Mesenchymal stem cell (in vitro differentiated cells and primary cell): Measurements from ENCODE around the gene SYT7.
A peak's percentile ranks its signal among the peaks of the same experiment; 100 is the strongest.

Experiments
- DNase-seq: peaks from one replicate; pipeline ENCODE4 v3.0.0-alpha.2; 2013
- H2AFZ ChIP-seq: one replicate; pipeline ENCODE4 v1.6.1; 2013; ENCODE audit warnings: low read depth, mild to moderate bottlenecking, control low read depth, inconsistent platforms, low read length, moderate library complexity
- H2AK5ac ChIP-seq: 2 replicates; pipeline ENCODE4 v1.6.1; 2013; ENCODE audit warnings: low read length, moderate library complexity, mild to moderate bottlenecking, inconsistent platforms; ENCODE audit not compliant: severe bottlenecking
- H2BK120ac ChIP-seq: one replicate; pipeline ENCODE4 v1.6.1; 2013; ENCODE audit warnings: low read depth, mild to moderate bottlenecking, inconsistent platforms, low read length, moderate library complexity
- H2BK12ac ChIP-seq, 2 experiments: one replicate each; pipeline ENCODE4 v1.6.1; 2013; ENCODE audit warnings: inconsistent platforms in 2 of 2, low read length in 2 of 2, mild to moderate bottlenecking in 2 of 2, moderate library complexity in 2 of 2, control low read depth in 1 of 2
- H2BK15ac ChIP-seq: one replicate; pipeline ENCODE4 v1.6.1; 2013; ENCODE audit warnings: mild to moderate bottlenecking, low read depth, inconsistent platforms; ENCODE audit not compliant: poor library complexity, severe bottlenecking
- H2BK5ac ChIP-seq: 2 replicates; pipeline ENCODE4 v1.6.1; 2013; ENCODE audit warnings: low read depth, mild to moderate bottlenecking, low read length, control low read depth, inconsistent platforms; ENCODE audit not compliant: poor library complexity, severe bottlenecking
- H3K14ac ChIP-seq, 2 experiments: one replicate each; pipeline ENCODE4 v1.6.1; 2013; ENCODE audit warnings: inconsistent platforms in 2 of 2, low read length in 2 of 2, control low read depth in 1 of 2, mild to moderate bottlenecking in 1 of 2, moderate library complexity in 1 of 2
- H3K18ac ChIP-seq, 2 experiments: one replicate each; pipeline ENCODE4 v1.6.1; 2013; ENCODE audit warnings: inconsistent platforms in 2 of 2, low read length in 2 of 2, control low read depth in 1 of 2, low read depth in 1 of 2, mild to moderate bottlenecking in 1 of 2
- H3K23ac ChIP-seq, 2 experiments: one replicate each; pipeline ENCODE4 v1.6.1; 2013; ENCODE audit warnings: inconsistent platforms in 2 of 2, low read length in 2 of 2, mild to moderate bottlenecking in 2 of 2, moderate library complexity in 2 of 2, control low read depth in 1 of 2
- H3K27ac ChIP-seq: 2 replicates; pipeline ENCODE4 v1.5.1; 2013; ENCODE audit warnings: mild to moderate bottlenecking, moderate library complexity, low read length, control low read depth, inconsistent platforms; ENCODE audit not compliant: poor library complexity, severe bottlenecking
- H3K27me3 ChIP-seq, 2 experiments: 2 replicates each; pipeline versions ENCODE4 v1.6.1 to v1.7.0; 2013; ENCODE audit warnings: low read length in 2 of 2, mild to moderate bottlenecking in 2 of 2, moderate library complexity in 2 of 2, control low read depth in 1 of 2, inconsistent platforms in 1 of 2; ENCODE audit not compliant: control insufficient read depth in 1 of 2, insufficient read depth in 1 of 2
- H3K36me3 ChIP-seq, 2 experiments: 2 replicates each; pipeline versions ENCODE4 v1.6.1 to v1.7.0; 2013; ENCODE audit warnings: low read length in 2 of 2, control low read depth in 1 of 2, inconsistent platforms in 1 of 2, low read depth in 1 of 2, mild to moderate bottlenecking in 1 of 2; ENCODE audit not compliant: insufficient read depth in 2 of 2, control insufficient read depth in 1 of 2
- H3K4ac ChIP-seq, 2 experiments: one replicate each; pipeline ENCODE4 v1.6.1; 2013; ENCODE audit warnings: inconsistent platforms in 2 of 2, low read length in 2 of 2, mild to moderate bottlenecking in 2 of 2, moderate library complexity in 2 of 2, control low read depth in 1 of 2, low read depth in 1 of 2
- H3K4me1 ChIP-seq: 2 replicates; pipeline ENCODE4 v1.6.1; 2013; ENCODE audit warnings: low read depth, low read length, control low read depth; ENCODE audit not compliant: control insufficient read depth, insufficient read depth
- H3K4me2 ChIP-seq: 2 replicates; pipeline ENCODE4 v1.6.1; 2013; ENCODE audit warnings: low read length, mild to moderate bottlenecking, inconsistent platforms; ENCODE audit not compliant: poor library complexity, severe bottlenecking
- H3K4me3 ChIP-seq, 2 experiments: 2 replicates each; pipeline versions ENCODE4 v1.5.1 to v1.7.0; 2013; ENCODE audit warnings: low read length in 2 of 2, mild to moderate bottlenecking in 2 of 2, control low read depth in 1 of 2, low read depth in 1 of 2; ENCODE audit not compliant: insufficient read depth in 1 of 2
- H3K79me1 ChIP-seq: replicated peaks from 2 replicates; pipeline ENCODE4 v1.6.1; 2013; ENCODE audit warnings: mild to moderate bottlenecking, control low read depth, low read length, inconsistent platforms; ENCODE audit not compliant: poor library complexity, severe bottlenecking
- H3K9ac ChIP-seq: 2 replicates; pipeline ENCODE4 v1.7.0; 2013; ENCODE audit warnings: mild to moderate bottlenecking, low read length, moderate library complexity
- H3K9me3 ChIP-seq: 2 replicates; pipeline ENCODE4 v1.7.0; 2013; ENCODE audit warnings: mild to moderate bottlenecking, low read length; ENCODE audit not compliant: control insufficient read depth
- H4K8ac ChIP-seq: one replicate; pipeline ENCODE4 v1.6.1; 2013; ENCODE audit warnings: inconsistent platforms, mild to moderate bottlenecking, low read length, moderate library complexity
- H4K91ac ChIP-seq: one replicate; pipeline ENCODE4 v1.6.1; 2013; ENCODE audit warnings: mild to moderate bottlenecking, low read length, inconsistent platforms
- WGBS: methylation state at CpG from one replicate; pipeline ENCODE4 v1.1.7; 2013; ENCODE audit warnings: mixed read lengths; 5-methylcytosine and 5-hydroxymethylcytosine counted together

The SYT7 gene

DNA sequence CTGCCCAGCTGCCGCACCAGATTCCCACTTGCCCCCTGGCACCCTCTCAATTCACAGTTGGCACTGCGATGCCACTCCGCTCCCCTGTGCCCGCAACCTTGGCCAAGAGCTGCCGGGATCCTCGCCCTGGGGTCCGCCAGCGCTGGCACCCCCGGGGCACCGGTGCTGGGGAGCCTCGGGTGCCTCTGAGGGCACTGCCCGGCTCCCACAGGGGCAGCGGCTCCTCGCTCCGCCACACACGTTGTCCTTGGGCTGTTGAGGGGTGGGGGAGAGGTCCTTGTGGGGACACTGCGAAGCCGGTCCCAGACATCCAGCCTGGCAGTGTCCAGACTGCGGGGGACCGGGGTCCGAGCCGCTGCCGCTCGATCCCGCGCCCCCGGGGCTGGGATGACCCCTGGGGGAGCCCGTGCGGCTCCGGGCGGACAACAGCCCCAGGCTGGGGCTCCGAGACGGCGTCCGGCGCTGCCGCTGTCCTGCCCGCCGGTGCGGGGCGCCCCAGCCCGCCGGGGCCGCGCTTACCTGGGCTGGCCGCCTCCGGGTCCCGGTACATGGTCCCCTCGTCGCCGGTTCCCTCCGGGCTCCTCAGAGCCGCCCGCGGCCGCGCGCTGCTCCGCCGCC lies 496 bp downstream of the SYT7 start:
- no peak overlapping the region for H2AK5ac ChIP-seq
- H3K36me3 ChIP-seq = no peaks in the 10 kb centered on the region
- no peak overlapping the region for H2AFZ ChIP-seq
- H3K23ac ChIP-seq = no peak overlapping the region
- H2BK12ac ChIP-seq = no peak overlapping the region
- H3K14ac ChIP-seq = no peak overlapping the region
- H3K4ac ChIP-seq = no peak overlapping the region
- no peak for DNase-seq
- peak overlapping the region; percentile 51 to 71 for H3K4me3 ChIP-seq
- 6% methylated on average over 17 of the region's 60 CpGs for WGBS
- H3K79me1 ChIP-seq = no peaks in the 10 kb centered on the region
- H3K27me3 ChIP-seq = peaks cover 37 to 75% of the 10 kb centered on the region in 2 experiments
- no peak overlapping the region for H2BK15ac ChIP-seq
- no peak overlapping the region for H2BK120ac ChIP-seq
- no peak overlapping the region for H2BK5ac ChIP-seq
- peak overlapping the region; percentile 70 for H3K4me2 ChIP-seq
- H4K8ac ChIP-seq = no peak overlapping the region
- H3K27ac ChIP-seq = no peak overlapping the region
- no peaks in the 10 kb centered on the region for H3K9me3 ChIP-seq
- no peak overlapping the region for H3K18ac ChIP-seq
- H3K9ac ChIP-seq = peak overlapping the region; percentile 61
- H4K91ac ChIP-seq = no peak overlapping the region
- peaks cover 11% of the 10 kb centered on the region for H3K4me1 ChIP-seq

DNA sequence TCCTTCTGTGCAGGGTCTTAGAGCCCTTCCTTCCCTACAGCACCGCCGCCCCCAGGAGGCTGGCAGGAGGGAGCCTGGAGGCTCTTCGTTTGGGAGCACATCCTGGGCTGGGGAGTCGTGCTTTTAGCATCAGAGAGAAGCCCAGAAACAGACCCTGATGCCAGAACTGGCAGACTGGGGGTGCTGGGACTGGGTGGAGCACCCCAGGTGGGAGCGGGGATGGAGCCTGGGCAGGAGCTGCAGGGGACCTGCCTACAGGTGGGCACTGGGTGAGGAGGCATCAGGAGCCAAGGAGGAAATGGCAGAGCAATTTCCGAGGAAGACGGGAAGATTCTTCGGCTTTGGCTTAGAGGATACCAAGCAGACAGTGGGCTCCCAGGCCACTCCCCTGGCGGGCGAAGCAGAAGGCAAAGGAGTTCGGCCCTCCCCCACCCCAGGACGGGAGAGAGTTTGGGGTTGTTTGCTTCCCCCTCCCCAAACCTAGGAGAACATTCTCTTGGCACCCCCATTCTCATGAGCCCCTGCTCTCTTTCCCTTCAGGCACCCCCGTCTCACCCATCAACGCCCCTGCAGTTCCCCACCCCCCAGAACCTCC lies 1.1 kb downstream of the SYT7 start:
- H4K91ac ChIP-seq = no peak overlapping the region
- H4K8ac ChIP-seq = no peak overlapping the region
- H3K27me3 ChIP-seq = peaks cover 43 to 75% of the 10 kb centered on the region in 2 experiments
- no peak overlapping the region for H2BK15ac ChIP-seq
- no peak overlapping the region for H2BK5ac ChIP-seq
- H2BK120ac ChIP-seq = no peak overlapping the region
- H3K14ac ChIP-seq = no peak overlapping the region
- no peak overlapping the region for H3K18ac ChIP-seq
- H3K9ac ChIP-seq = peak overlapping the region; percentile 61
- H2AFZ ChIP-seq = no peak overlapping the region
- no peaks in the 10 kb centered on the region for H3K9me3 ChIP-seq
- H3K36me3 ChIP-seq = no peaks in the 10 kb centered on the region
- no peak overlapping the region for H3K27ac ChIP-seq
- H3K23ac ChIP-seq = peak overlapping the region in 1 of 2 experiments; percentile 42
- H3K4me2 ChIP-seq = no peak overlapping the region
- H3K4me3 ChIP-seq = peak overlapping the region in 1 of 2 experiments; percentile 71
- DNase-seq = no peak
- no peak overlapping the region for H2AK5ac ChIP-seq
- H3K79me1 ChIP-seq = no peaks in the 10 kb centered on the region
- H3K4ac ChIP-seq = no peak overlapping the region
- 5% methylated on average over 14 of the region's 14 CpGs for WGBS
- peaks cover 11% of the 10 kb centered on the region for H3K4me1 ChIP-seq
- H2BK12ac ChIP-seq = no peak overlapping the region

GRCh38 chr11:61578819-61579675 lies 1.8 kb downstream of the SYT7 start:
- Histone ChIP-seq H3K9me3 (no peaks in the 10 kb centered on the region), H3K27me3 (peaks cover 50 to 78% of the 10 kb centered on the region in 2 experiments), H3K4me2 (no peak overlapping the region), H3K4me1 (peaks cover 11% of the 10 kb centered on the region), H2AK5ac (no peak overlapping the region), H3K23ac (peak overlapping the region in 1 of 2 experiments; percentile 42), H3K18ac (no peak overlapping the region), H2BK5ac (no peak overlapping the region), H4K8ac (no peak overlapping the region), H3K9ac (no peak overlapping the region), H3K4me3 (no peak overlapping the region), H3K14ac (no peak overlapping the region), H2AFZ (no peak overlapping the region), H3K4ac (no peak overlapping the region), H2BK15ac (peak overlapping the region; percentile 19), H3K36me3 (no peaks in the 10 kb centered on the region), H2BK120ac (no peak overlapping the region), H2BK12ac (no peak overlapping the region), H4K91ac (no peak overlapping the region), H3K27ac (no peak overlapping the region), H3K79me1 (no peaks in the 10 kb centered on the region)
- 62% methylated on average over 12 of the region's 15 CpGs for WGBS
- no peak for DNase-seq
